ENCODE measurements around the gene ZNF367. TPM values are rescaled to one million over a fixed set of nuclear protein-coding genes. Genes with fewer than 3 reads are reported as not detected.

ZNF367 gene
- total RNA-seq, 1 experiment from 2014 or later: 10.1 TPM

DNA sequence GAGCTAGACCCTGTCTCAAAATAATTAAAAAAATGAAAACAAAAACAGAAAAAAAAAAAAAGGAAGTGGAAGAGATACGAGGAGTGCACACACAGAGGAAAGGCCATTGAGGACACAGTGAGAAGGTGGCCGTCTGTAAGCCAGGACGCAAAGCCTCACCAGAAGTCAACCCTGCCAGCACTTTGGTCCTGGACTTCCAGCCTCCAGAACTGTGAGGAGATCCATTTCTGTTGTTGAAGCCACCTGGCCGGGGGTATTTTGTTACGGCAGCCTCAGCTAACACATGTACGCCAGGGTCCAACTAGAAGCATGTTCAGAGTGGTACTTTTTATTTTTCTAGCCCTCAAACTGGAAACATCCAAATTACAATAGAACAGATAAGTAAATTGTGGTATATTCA is 56.5 kb downstream of the ZNF367 start:
- no peaks in the 10 kb centered on the region for H3K79me2 ChIP-seq (ENCODE audit: insufficient read depth, low read length)
- H3K27me3 ChIP-seq (ENCODE audit: insufficient read depth, low read length): no peaks in the 10 kb centered on the region
- no CpG with 5 or more reads among the region's 6 CpGs for WGBS (ENCODE audit: extremely low coverage, insufficient read length, low lambda C conversion rate)
- H3K79me1 ChIP-seq (ENCODE audit: insufficient read depth, low read depth, low read length, poor library complexity, severe bottlenecking): no peaks in the 10 kb centered on the region
- H3K4me1 ChIP-seq (ENCODE audit: insufficient read depth, low read length): no peaks in the 10 kb centered on the region
- Mint-ChIP-seq H3K9me3 (no peaks in the 10 kb centered on the region), H3K4me1 (no peaks in the 10 kb centered on the region), H3K27ac (no peak overlapping the region; a peak in 1 of 7 replicates), H3K27me3 (ENCODE audit: low read depth) (no peaks in the 10 kb centered on the region), H3K36me3 (ENCODE audit: insufficient read depth in 1 of 3, low read depth in 3 of 3) (peaks cover 2 to 18% (median 15%) of the 10 kb centered on the region in 3 experiments), H3K4me3 (no peak overlapping the region)
- H2AK5ac ChIP-seq (ENCODE audit: insufficient read length, low read length): no peak overlapping the region
- no peaks in the 10 kb centered on the region for H3K23me2 ChIP-seq (ENCODE audit: insufficient read length, low read depth, low read length, poor library complexity, severe bottlenecking)
- H2BK12ac ChIP-seq (ENCODE audit: insufficient read length, low read depth, low read length): no peak overlapping the region
- TF ChIP-seq, protein P1, sequence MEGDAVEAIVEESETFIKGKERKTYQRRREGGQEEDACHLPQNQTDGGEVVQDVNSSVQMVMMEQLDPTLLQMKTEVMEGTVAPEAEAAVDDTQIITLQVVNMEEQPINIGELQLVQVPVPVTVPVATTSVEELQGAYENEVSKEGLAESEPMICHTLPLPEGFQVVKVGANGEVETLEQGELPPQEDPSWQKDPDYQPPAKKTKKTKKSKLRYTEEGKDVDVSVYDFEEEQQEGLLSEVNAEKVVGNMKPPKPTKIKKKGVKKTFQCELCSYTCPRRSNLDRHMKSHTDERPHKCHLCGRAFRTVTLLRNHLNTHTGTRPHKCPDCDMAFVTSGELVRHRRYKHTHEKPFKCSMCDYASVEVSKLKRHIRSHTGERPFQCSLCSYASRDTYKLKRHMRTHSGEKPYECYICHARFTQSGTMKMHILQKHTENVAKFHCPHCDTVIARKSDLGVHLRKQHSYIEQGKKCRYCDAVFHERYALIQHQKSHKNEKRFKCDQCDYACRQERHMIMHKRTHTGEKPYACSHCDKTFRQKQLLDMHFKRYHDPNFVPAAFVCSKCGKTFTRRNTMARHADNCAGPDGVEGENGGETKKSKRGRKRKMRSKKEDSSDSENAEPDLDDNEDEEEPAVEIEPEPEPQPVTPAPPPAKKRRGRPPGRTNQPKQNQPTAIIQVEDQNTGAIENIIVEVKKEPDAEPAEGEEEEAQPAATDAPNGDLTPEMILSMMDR (conservative IDR thresholded peaks at IDR 0.05): no peak
- H2BK5ac ChIP-seq (ENCODE audit: insufficient read length, low read length): no peak overlapping the region
- H2AFZ ChIP-seq (ENCODE audit: low read length): no peak overlapping the region
- no peak overlapping the region for H4K8ac ChIP-seq (replicated peaks; ENCODE audit: insufficient read length, low read depth, low read length)
- no peak overlapping the region for H3K56ac ChIP-seq (ENCODE audit: insufficient read length, low read depth, low read length)
- H3K4ac ChIP-seq (ENCODE audit: low read depth, low read length): no peak overlapping the region
- no peaks in the 10 kb centered on the region for H3K9me3 ChIP-seq (ENCODE audit: control insufficient read depth, low read depth, low read length)
- H3K18ac ChIP-seq (ENCODE audit: insufficient read length, low read depth, low read length): no peak overlapping the region
- H4K91ac ChIP-seq (ENCODE audit: insufficient read length, low read depth, low read length): no peak overlapping the region
- no peak overlapping the region for H2BK15ac ChIP-seq (ENCODE audit: low read depth, low read length)
- no peak overlapping the region for H3K9ac ChIP-seq (ENCODE audit: extremely low read depth, insufficient read length, low read length)
- H3K23ac ChIP-seq (ENCODE audit: insufficient read length, low read depth, low read length): no peak overlapping the region
- H2BK120ac ChIP-seq (ENCODE audit: low read depth, low read length, poor library complexity, severe bottlenecking): no peak overlapping the region
- H2BK20ac ChIP-seq (ENCODE audit: low read depth, low read length, poor library complexity, severe bottlenecking): no peak overlapping the region
- no peak overlapping the region for H3T11ph ChIP-seq (ENCODE audit: low read length)
- H3K4me2 ChIP-seq (ENCODE audit: insufficient read depth, insufficient read length, low read length): no peak overlapping the region
- no peaks in the 10 kb centered on the region for H4K20me1 ChIP-seq (ENCODE audit: control insufficient read depth, insufficient read depth, insufficient read length)
- H4K5ac ChIP-seq (ENCODE audit: insufficient read length, low read depth, low read length): no peak overlapping the region
- no peak for DNase-seq
- H3K14ac ChIP-seq (ENCODE audit: insufficient read depth, low read length): no peak overlapping the region
- H3K27ac ChIP-seq (ENCODE audit: insufficient read length, low read depth, low read length): no peak overlapping the region

Measured in H9 (cell line).